GM19455 (cell line): ENCODE measurements around the gene NPTXR.

Experiments
- ATAC-seq: cut with Tn5 transposase; IDR thresholded peaks from one replicate; pipeline ENCODE4 v1.9.1; 2021; ENCODE audit not compliant: unreplicated experiment

The NPTXR gene

DNA sequence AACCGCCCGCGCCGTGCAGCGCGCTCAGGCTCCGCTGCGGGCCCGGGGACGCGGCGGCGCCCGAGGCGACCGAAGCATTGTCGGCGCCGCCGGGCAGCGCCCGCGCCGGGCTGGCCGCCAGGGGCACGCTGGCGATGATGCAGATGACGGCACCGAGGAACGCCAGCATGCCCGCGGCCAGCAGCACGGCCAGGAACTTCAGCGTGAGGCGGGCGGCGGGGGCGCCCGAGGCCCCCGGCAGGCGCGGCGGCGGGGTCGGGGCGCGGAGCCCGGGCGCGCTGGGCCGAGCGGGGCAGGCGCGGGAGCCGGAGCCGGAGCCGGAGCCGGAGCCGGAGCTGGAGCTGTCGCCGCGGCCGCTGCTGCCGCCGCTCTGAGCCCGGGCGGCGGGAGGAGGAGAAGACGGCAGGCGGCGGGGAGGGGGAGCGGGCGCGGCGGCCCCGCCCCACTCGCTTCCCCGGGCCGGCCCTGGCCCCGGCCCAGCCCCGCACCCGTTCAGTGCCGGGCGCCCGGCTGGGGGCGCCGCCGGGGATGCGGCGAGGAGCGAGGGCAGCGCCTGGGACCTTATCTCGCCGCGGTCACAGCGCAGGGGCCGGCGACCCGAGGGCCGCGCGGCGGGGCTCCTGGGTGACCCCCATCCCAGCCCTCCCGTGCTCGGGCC, at the start of gene NPTXR:
Gene NPTXR (minus strand): TSS at position 372 of the 658 bp plus-strand sequence.
- no peak for ATAC-seq

DNA sequence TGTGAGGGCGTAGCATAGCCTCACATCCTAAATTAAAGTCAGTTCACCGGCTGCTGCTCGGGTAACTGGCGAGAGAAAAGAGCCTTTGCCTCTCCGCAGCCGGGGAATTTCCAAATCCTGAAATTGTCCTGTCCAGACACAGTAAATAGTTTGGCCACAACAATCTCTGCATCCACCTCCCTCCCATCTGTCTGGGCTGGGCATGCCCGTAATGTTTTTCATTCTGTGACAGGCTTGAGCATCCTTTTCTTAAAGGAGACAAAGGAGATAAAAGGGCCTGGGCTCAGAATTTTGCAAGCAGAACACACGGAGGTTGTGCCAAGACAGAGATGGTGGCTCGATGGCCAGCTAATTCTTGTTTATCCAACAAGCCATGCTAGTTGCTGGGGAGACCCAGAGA, 47.4 kb upstream of the NPTXR start:
- ATAC-seq: no peak

GRCh38 chr22:38890377-38890776, 46.5 kb upstream of the NPTXR start:
- ATAC-seq: no peak

- ATAC-seq: no peak
Observed at GRCh38 chr22:38886333-38886732, 42.5 kb upstream of the NPTXR start.

GRCh38 chr22:38882972-38883622, 39.3 kb upstream of the NPTXR start:
- no peak for ATAC-seq

DNA sequence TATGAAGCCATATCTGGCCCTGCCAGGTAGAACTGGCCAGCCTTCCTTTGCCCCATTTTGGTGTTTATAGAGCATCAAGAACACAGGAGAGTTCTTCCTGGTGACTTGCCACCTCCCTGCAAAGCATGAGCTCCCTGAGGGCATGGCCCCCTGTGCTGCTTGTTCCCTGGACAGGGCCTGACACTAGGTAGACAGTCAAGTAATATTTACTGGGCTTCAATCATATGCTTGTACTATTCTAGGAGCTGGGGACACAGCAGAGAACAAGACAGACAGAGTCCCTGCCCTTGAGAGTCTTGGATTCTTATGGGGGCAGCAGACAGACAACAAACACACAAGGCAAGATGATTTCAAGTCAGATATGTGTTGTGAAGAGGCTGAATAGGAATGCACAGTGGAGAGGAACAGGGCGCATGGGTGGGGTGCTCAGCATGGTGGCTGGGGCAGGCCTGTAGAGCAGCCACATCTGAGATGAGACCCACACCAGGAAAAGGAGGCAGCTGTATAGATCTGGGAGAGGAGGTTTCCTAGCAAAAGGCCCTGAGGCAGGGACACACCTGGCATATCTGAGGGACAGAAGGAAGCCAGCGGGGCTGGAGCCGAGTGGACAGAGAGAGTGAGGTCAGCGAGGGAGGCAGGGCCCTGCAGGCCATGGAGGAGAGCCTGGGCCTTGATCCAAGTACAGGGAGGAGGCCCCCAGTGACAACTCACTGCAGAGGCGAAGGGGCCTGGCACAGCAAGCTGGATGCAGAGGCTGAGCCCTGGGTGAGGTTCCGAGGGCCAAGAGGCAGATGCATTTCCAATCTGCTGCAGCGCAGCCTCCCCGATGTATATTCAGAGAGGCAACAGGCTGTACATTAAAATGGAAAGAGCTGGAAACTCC, 38.4 kb upstream of the NPTXR start:
- no peak for ATAC-seq

DNA sequence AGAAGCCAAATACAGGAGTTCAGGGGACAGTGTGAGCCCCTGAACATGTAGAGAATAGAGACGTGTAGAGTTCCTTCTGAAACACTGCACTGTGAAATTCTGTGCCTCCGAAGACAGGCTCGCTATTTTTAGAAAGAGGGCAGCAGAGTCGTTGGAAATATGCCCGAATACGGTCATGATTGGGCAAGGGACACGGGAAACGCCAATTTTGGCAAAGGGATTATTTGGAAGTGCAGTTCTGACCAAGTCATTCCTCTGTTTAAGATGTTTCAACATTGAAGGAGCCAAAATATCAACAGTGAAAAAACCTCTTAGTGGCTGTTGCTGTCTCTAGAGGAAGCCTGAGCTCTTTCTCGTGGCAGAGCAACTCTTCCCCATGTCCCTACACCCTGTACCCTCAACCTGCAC, 37.6 kb upstream of the NPTXR start:
- ATAC-seq: no peak

DNA sequence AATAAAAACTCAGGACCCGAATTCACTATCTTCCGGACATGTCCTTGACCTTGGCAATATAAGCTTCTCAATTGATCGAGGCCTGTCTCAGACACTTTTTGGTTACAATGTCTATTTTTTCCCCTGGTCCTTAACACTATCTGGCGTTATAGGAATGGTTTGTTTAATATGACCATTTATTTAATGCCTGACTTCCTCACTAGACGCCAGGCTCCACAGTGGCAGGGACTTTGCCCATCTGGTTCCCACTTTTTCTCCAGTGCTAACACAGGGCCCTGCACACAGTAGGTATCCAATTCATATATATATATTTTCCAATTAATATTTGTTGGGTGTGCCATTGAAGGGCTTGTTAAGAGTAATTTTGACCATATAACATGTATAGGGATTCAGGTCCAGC, 36.1 kb upstream of the NPTXR start:
- ATAC-seq: no peak

GRCh38 chr22:38879108-38879729, 35.4 kb upstream of the NPTXR start:
- no peak for ATAC-seq

GRCh38 chr22:38878001-38878400, 34.2 kb upstream of the NPTXR start:
- no peak for ATAC-seq

DNA sequence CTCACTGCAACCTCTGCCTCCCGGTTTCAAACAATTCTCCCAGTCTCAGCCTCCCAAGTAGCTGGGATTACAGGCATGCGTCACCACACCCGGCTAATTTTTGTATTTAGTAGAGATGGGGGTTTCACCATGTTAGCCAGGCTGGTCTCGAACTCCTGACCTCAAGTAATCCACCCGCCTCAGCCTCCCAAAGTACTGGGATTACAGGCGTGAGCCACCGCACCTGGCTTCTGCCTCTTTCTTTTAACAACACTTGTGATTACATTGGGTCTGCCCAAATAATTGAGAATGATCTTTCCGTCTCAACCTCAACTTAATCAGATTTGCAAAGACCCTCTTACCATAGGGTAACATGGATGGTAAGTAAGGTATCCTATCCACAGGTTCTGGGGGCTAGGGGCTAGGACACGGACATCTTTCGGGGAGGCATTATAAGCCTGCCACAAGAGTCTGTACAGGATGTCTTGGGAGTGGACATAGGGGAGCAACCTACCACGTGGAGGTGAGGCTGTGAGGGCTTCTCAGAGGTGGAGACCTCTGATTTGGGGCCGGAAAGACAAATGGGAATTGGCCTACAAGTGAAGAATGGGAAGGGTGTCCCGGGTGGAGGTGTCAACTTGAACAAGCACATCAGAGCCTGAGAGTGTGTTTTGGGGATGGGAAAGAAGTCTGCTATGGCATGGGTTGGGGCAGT, 30.8 kb upstream of the NPTXR start:
- no peak for ATAC-seq

DNA sequence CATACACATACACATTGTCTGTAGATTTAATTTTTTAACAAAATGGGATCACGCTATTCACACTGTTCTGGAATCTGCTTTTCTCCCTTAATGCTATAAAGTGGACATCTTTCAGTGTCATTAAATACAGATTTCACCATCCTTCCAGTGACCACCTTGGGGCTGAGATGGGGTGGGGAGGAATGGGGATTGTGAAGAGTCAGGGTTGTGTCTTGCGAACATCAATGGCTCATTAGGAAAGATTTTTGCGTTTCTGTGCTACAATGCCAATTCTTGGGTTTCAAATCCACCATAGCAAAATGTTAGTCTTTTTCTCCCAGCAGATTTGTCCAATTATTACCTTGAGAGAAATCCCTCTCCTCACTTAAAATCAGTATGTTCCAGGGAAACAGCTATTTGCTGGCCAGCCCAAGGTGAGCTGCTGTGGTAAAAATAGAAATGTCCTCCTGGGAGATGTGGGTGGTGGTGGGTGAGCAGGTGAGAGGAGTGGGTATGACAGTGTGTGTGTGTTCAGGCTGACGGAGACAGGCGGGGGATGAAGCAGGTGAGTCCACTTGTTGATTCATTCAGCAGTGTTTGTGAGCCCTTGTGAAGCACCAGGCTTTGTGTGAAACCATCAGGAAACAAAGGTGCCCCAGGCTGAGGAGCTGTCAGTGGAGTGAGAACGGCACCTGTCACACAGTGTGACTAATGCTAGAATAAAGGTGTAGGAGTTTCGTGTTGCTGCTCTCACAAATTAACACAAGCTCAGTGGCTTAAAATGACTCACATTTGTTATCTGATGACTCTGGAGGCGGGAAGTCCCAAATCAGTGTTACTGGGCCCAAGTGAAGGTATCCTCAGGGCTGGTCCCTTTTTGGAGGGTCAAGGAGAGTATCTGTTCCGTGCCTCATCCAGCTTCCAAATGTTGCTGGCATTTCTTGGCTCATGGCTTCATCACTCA, 29.9 kb upstream of the NPTXR start:
- no peak for ATAC-seq

DNA sequence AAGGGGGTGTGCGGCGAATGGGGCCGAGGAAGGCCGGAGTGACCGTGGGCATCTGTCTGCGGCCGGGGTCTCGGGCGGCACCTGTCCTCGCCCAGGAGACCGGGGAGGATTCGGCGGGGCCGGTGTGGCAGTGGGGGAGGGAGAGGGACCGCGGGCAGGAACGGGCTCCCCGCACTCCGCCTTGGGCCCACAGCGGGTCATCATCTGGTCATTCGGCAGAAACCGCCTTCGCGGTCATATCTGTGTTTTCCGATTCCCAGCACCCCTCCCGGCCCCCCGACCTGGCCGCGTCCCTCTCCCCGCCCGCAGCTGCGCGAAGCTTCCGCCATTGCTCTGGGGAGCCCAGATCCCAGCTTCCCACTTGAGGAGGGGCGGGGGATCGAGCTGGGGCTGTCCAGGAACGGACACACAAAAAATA, 29.0 kb upstream of the NPTXR start:
- ATAC-seq: peak; percentile 4

DNA sequence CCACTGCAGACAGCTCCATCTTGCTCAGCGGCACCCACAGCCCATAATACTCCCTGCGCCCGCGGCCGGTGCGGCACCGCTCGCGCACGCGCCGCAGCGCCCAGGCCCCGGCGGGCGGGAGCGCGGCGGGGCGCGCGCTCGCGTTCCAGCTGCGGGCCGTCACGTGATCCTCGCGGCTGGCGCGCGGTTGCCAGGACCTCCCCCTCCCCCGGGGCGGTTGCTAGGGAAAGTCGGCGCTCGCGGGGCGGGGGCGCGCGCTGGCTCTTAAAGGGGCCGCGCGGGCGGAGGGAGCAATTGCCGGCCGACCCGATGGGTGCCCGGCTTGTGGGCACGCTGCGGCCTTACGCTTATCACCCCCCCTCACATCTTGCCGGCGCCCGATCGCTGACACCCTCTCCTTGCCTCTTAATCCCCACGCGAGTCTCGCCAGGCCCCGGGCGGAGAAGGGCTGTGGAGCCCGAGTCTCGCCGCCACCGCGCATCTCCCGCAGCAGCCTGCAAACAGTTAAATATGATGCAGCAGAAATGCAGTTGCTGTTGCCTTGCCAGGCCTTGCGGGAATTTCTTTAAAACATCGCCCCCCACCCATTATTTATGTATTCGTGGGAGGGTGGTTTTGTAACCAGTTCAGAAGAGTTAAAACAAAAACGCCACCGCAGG, 28.5 kb upstream of the NPTXR start, which contains the start of gene CBX6:
Gene CBX6 (minus strand): TSS at position 45 of the 659 bp plus-strand sequence. CDS start 26 bp downstream, at position 19.
- ATAC-seq: peak; percentile 53

DNA sequence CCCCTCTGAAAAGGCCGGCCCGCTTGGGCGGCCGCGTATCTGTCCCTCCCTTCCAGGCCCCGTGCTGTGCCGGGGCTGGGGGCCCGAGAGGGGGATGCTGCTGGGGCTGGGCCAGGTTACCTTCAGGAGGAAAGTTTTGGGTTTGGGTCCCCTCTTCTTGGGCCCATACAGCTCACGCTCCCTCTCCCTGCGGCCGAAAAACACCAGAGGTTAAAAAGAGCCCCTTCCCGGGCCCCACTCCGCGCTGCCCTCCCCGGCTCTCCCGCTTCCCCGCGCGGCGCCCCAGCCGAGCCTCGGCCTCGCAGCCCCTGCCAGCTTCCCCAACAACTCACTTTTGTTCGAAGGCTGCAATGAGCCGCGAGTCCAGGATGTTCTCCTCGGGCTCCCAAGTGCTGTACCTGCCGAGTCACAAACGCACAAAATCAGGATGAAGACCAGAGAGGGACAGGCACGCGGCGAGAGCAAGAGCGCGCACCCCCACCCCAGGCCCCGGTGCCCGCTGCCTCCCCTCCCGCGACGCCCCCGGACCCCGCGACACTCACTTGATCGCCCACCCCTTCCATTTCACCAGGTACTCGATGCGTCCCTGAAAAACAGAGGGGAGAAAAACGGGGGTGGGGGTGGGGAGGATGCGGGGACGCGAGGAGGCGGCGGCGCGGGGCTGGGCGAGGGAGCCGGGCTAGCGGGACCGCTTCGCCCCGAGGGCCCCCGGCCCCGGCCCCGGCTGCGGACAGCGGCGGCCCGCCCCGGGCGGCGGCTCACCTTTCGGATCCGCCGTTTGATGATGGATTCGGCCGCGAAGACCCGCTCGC, 27.7 kb upstream of the NPTXR start:
- peak; percentile 17 for ATAC-seq

DNA sequence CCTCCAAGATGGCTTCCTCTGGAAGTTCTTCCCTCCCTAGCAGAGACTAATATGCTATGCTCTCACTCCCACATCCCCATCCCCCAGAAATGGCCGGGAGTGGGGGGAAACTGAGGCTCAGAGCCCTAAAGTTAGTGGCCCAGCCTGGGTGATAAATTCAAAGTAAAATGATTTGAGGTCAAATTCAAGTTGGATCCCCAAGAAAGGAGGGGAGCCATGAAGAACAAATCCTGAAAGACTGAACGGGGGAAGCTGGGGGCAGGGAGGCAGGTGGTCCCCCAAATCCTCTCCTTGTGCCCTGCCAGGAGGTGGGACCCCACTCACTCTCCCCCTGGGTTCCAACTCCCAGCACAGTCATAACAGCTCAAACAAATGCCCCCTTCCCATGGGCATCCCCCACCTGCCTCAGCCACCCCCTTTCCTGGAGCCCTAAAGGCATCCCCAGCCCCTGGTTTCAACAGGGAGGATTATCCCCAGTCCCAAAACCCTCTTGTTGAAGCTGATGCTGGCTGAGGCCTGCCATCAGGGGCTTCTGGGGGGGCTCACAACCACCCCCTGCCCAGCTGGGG, 27.0 kb upstream of the NPTXR start:
- no peak for ATAC-seq

GRCh38 chr22:38870312-38870741, 26.5 kb upstream of the NPTXR start:
- ATAC-seq: no peak

DNA sequence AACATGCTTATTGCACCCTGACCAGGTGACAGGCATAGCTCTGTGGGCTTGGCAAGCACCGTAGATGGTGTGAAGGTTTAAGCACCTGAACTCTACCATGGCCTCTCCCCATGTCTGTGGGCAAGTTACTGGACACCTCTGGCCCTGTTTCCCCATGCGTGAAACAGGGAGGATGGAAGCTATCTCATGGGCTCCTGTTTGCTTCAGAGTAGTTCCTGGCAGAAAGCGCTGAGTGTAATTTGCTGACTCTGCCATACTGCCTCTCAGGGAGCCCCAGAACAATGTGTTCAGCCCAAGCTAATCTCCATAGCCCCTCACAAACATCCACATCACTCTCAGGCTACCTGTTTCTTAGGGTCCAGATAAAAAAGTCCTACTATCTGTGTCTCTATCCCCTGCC, 25.8 kb upstream of the NPTXR start:
- no peak for ATAC-seq
